Loucy (cell line): Measurements from ENCODE around the gene POU2F1.

Experiments
- H2AFZ ChIP-seq: fragments of 200-600 bp; sonication (generic); 2 replicates; pipeline ENCODE4 v1.6.0; 2016; ENCODE audit warnings: antibody characterized with exemption, mild to moderate bottlenecking, low read length, moderate library complexity
- H3F3A ChIP-seq: fragments of 200-600 bp; 2 replicates; pipeline ENCODE4 v1.6.0; 2016; ENCODE audit warnings: antibody characterized with exemption, low read depth, mild to moderate bottlenecking
- H3K27me3 ChIP-seq: fragments of 200-600 bp; sonication (generic); 2 replicates; pipeline ENCODE4 v1.6.1; 2014; ENCODE audit warnings: low read length, mild to moderate bottlenecking; ENCODE audit not compliant: insufficient read depth, poor library complexity, severe bottlenecking
- H3K36me3 ChIP-seq: fragments of 200-600 bp; sonication (generic); 2 replicates; pipeline ENCODE4 v1.6.1; 2016; ENCODE audit warnings: low read length; ENCODE audit not compliant: insufficient read depth
- H3K4me1 ChIP-seq: fragments of 200-600 bp; sonication (generic); 2 replicates; pipeline ENCODE4 v1.5.1; 2014; ENCODE audit warnings: low read length, mild to moderate bottlenecking; ENCODE audit not compliant: insufficient read depth, poor library complexity, severe bottlenecking
- H3K4me2 ChIP-seq: fragments of 200-600 bp; sonication (generic); 2 replicates; pipeline ENCODE4 v1.6.0; 2014; ENCODE audit warnings: antibody characterized with exemption, low read length, low read depth, mild to moderate bottlenecking; ENCODE audit not compliant: poor library complexity, severe bottlenecking
- H3K4me3 ChIP-seq: fragments of 200-600 bp; sonication (generic); 2 replicates; pipeline ENCODE4 v1.5.1; 2014; ENCODE audit warnings: low read length, mild to moderate bottlenecking, mixed read lengths; ENCODE audit not compliant: poor library complexity, severe bottlenecking
- H3K79me2 ChIP-seq: fragments of 200-600 bp; sonication (generic); 2 replicates; pipeline ENCODE4 v1.6.1; 2014; ENCODE audit warnings: low read length; ENCODE audit not compliant: insufficient read depth
- H3K9ac ChIP-seq: fragments of 200-600 bp; sonication (generic); 2 replicates; pipeline ENCODE4 v1.6.0; 2014; ENCODE audit warnings: mild to moderate bottlenecking, low read depth, low read length, moderate library complexity; ENCODE audit not compliant: poor library complexity, severe bottlenecking
- H3K9me2 ChIP-seq: fragments of 200-600 bp; sonication (generic); replicated peaks from 2 replicates; pipeline ENCODE4 v1.6.1; 2016; ENCODE audit warnings: low read depth, low read length, mixed read lengths
- H3K9me3 ChIP-seq: fragments of 200-600 bp; sonication (generic); 2 replicates; pipeline ENCODE4 v1.6.1; 2014; ENCODE audit warnings: mild to moderate bottlenecking, antibody characterized with exemption, low read length, low read depth; ENCODE audit not compliant: insufficient read depth
- H4K20me1 ChIP-seq: fragments of 200-600 bp; sonication (generic); 2 replicates; pipeline ENCODE4 v1.6.0; 2014; ENCODE audit warnings: antibody characterized with exemption, low read length, mild to moderate bottlenecking; ENCODE audit not compliant: insufficient read depth, poor library complexity, severe bottlenecking
- EZH2phosphoT487 ChIP-seq: fragments of 200-600 bp; IDR thresholded peaks from 2 replicates; pipeline ENCODE4 v1.6.1; 2018; ENCODE audit warnings: antibody characterized with exemption, mild to moderate bottlenecking, moderate library complexity, borderline replicate concordance
- TF ChIP-seq, protein P1 (sequence below): fragments of 200-600 bp; sonication (generic); conservative IDR thresholded peaks from 2 replicates; pipeline ENCODE4 v1.5.1; 2014; ENCODE audit warnings: mild to moderate bottlenecking, antibody characterized with exemption, low read length

Gene POU2F1

DNA sequence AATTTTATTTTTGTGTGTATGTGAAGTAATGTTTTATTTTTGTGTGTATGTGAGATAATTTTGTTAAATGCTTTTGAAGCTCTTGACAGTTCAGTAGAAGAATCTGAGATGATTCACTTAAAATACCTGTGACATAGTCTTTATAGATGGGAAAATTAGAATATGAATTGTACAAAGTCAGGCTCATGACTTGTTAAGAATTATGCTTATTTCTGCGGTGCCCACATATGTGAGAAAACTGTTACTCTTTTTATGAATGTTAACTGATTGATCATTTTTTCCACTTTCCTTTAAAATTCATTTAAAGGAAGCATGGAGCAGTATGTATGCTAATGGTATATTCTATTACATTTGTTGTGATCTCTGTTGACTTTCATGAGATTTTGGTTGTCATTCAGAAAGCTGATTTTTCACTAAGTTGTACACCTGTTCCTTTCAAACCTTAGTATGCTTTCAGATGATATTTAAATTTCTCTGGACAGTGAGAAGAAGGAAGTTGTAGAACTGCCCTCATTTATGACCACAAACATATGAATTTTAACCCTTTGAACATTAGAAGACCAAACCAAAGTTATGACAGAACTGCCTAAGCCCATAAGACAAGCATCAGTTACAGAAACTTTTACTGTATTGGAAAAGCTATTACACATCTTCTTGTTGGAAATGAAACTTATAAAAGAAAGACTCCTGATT is 110.1 kb downstream of the POU2F1 start:
- H3K9me3 ChIP-seq, result no peaks in the 10 kb centered on the region
- peaks cover 16% of the 10 kb centered on the region; the same call in 1 of the 2 replicates for H3K36me3 ChIP-seq
- peaks cover 75% of the 10 kb centered on the region for H3K79me2 ChIP-seq
- peaks cover 30% of the 10 kb centered on the region for H4K20me1 ChIP-seq
- H3K27me3 ChIP-seq, result no peaks in the 10 kb centered on the region
- no peak overlapping the region for H3K9ac ChIP-seq
- H3F3A ChIP-seq, result 0 out of 2 replicates have a peak, but pooled peaks cover 3% of the 10 kb centered on the region
- no peak overlapping the region for H3K4me3 ChIP-seq
- H3K4me1 ChIP-seq, result peaks cover 20% of the 10 kb centered on the region
- no peak overlapping the region for H2AFZ ChIP-seq
- H3K9me2 ChIP-seq, result no peaks in the 10 kb centered on the region
- TF ChIP-seq, protein P1, sequence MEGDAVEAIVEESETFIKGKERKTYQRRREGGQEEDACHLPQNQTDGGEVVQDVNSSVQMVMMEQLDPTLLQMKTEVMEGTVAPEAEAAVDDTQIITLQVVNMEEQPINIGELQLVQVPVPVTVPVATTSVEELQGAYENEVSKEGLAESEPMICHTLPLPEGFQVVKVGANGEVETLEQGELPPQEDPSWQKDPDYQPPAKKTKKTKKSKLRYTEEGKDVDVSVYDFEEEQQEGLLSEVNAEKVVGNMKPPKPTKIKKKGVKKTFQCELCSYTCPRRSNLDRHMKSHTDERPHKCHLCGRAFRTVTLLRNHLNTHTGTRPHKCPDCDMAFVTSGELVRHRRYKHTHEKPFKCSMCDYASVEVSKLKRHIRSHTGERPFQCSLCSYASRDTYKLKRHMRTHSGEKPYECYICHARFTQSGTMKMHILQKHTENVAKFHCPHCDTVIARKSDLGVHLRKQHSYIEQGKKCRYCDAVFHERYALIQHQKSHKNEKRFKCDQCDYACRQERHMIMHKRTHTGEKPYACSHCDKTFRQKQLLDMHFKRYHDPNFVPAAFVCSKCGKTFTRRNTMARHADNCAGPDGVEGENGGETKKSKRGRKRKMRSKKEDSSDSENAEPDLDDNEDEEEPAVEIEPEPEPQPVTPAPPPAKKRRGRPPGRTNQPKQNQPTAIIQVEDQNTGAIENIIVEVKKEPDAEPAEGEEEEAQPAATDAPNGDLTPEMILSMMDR, result no peak
- no peak for TF ChIP-seq EZH2phosphoT487
- H3K4me2 ChIP-seq, result no peak overlapping the region

DNA sequence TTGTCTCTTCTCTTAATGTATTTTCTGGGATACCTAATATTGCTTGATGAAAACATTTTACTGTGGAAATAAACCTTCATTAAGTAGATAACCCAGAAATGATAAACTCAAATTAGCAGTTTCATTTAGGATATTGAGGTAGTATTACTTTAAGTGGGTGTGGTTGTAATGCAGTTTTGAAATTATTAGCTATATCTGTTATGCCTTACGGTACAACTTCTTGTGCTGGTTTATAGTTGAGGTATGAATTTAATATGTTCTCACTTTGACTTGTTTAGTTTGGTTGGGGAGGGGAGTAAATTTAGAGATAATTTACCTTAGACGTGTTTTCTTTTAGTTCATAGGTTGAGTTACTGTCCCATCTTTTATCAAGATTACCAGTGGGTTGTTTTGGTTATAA is 111.0 kb downstream of the POU2F1 start:
- no peak overlapping the region for H3K9ac ChIP-seq
- H3K4me3 ChIP-seq, result no peak overlapping the region
- peaks cover 71% of the 10 kb centered on the region for H3K79me2 ChIP-seq
- H3F3A ChIP-seq, result 0 out of 2 replicates have a peak, but pooled peaks cover 3% of the 10 kb centered on the region
- peaks cover 21% of the 10 kb centered on the region; the same call in 1 of the 2 replicates for H3K36me3 ChIP-seq
- H3K9me2 ChIP-seq, result no peaks in the 10 kb centered on the region
- TF ChIP-seq, protein P1, result no peak
- no peak for TF ChIP-seq EZH2phosphoT487
- H3K9me3 ChIP-seq, result no peaks in the 10 kb centered on the region
- H2AFZ ChIP-seq, result no peak overlapping the region
- H3K4me1 ChIP-seq, result peaks cover 20% of the 10 kb centered on the region
- H3K4me2 ChIP-seq, result no peak overlapping the region
- H3K27me3 ChIP-seq, result no peaks in the 10 kb centered on the region
- H4K20me1 ChIP-seq, result peaks cover 30% of the 10 kb centered on the region

DNA sequence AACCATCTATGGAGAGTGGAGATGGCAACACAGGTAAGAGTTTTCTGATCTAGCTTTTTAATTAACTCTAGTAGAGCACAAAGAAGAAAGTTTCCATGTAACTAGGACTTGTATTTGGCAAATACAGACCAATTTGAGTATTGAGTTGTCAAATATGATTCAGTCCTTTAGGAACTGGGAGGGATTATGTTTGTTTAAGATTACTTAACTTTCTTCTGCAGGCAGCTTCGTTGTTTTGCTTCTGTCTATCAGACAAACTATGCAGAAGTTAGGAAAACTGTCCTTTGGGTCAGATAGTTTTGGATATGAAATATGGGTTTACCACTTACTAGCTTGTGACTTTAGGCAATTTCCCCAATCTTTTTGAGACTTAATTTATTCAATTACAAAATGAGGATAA is 111.8 kb downstream of the POU2F1 start:
- Histone ChIP-seq H3K79me2 (peaks cover 64% of the 10 kb centered on the region), H2AFZ (no peak overlapping the region), H3K4me1 (peaks cover 20% of the 10 kb centered on the region), H3K4me2 (no peak overlapping the region), H3K9me3 (no peaks in the 10 kb centered on the region), H3F3A (0 out of 2 replicates have a peak, but pooled peaks cover 3% of the 10 kb centered on the region), H3K36me3 (peaks cover 25% of the 10 kb centered on the region; the same call in 1 of the 2 replicates), H3K9me2 (no peaks in the 10 kb centered on the region), H4K20me1 (peaks cover 30% of the 10 kb centered on the region), H3K27me3 (no peaks in the 10 kb centered on the region), H3K9ac (no peak overlapping the region), H3K4me3 (no peak overlapping the region)
- TF ChIP-seq, protein P1, result no peak
- no peak for TF ChIP-seq EZH2phosphoT487
